ENCODE results near the gene PRDM7. TPM values are rescaled to one million over a fixed set of nuclear protein-coding genes. Genes with fewer than 3 reads are reported as not detected.

The PRDM7 gene
- total and polyA plus RNA-seq, 9 of the 15 experiments (the other 6 are each of a cell fraction or from before 2014, with no cell fraction given): not detected

GRCh38 chr16:90077240-90077756, at the start of gene PRDM7 (continued):
- TF ChIP-seq CHD2 (IDR thresholded peaks at IDR 0.05; ENCODE audit: low read depth, low read length) (peak; percentile 82), LCOR (CRISPR knock-in tag; IDR thresholded peaks at IDR 0.05) (peak; percentile 54), ZNF780A (CRISPR knock-in tag; IDR thresholded peaks at IDR 0.05) (no peak), ESRRA (IDR thresholded peaks at IDR 0.05; ENCODE audit: borderline replicate concordance, low read depth) (peak; percentile 20; the same call in 1 of the 2 replicates), RB1 (IDR thresholded peaks at IDR 0.05; ENCODE audit: low read depth) (peak; percentile 78; the same call in 1 of the 2 replicates), E2F6 (IDR thresholded peaks at IDR 0.05; ENCODE audit: borderline replicate concordance in 1 of 2, extremely low read depth in 1 of 2, insufficient read depth in 1 of 2, insufficient read length in 1 of 2, low read depth in 1 of 2, low read length in 1 of 2, poor library complexity in 1 of 2, severe bottlenecking in 1 of 2) (peak in 1 of 2 experiments; percentile 91), ASH1L (IDR thresholded peaks at IDR 0.05; ENCODE audit: borderline replicate concordance, low read depth, partially characterized antibody) (peak; percentile 89), MAFF (IDR thresholded peaks at IDR 0.05; ENCODE audit: low read length) (no peak), SP2 (IDR thresholded peaks at IDR 0.05; ENCODE audit: extremely low read depth, low read depth, low read length, poor library complexity, severe bottlenecking) (peak; percentile 81), POLR2A (conservative IDR thresholded peaks at IDR 0.05) (peak; percentile 51; the same call in 1 of the 2 replicates), NEUROD1 (IDR thresholded peaks at IDR 0.05; ENCODE audit: borderline replicate concordance, low read depth, low read length, partially characterized antibody) (peak; percentile 84), L3MBTL2 (IDR thresholded peaks at IDR 0.05) (peak; percentile 13; the same call in 1 of the 2 replicates), POLR2H (tag; IDR thresholded peaks at IDR 0.05; ENCODE audit: low read depth) (0 out of 2 replicates have a peak, but pooled peaks have one; percentile 37), PKNOX1 (IDR thresholded peaks at IDR 0.05) (peak; percentile 99), PURB (CRISPR knock-in tag; IDR thresholded peaks at IDR 0.05; ENCODE audit: low read depth) (no peak), TCF3 (CRISPR knock-in tag; IDR thresholded peaks at IDR 0.05) (0 out of 2 replicates have a peak, but pooled peaks have one; percentile 14), BHLHE40 (IDR thresholded peaks at IDR 0.05; ENCODE audit: low read length) (0 out of 2 replicates have a peak, but pooled peaks have one; percentile 4), GABPB1 (CRISPR knock-in tag; IDR thresholded peaks at IDR 0.05) (peak; percentile 59), EP400 (IDR thresholded peaks at IDR 0.05) (peak; percentile 46)
- TF ChIP-seq, protein P1, sequence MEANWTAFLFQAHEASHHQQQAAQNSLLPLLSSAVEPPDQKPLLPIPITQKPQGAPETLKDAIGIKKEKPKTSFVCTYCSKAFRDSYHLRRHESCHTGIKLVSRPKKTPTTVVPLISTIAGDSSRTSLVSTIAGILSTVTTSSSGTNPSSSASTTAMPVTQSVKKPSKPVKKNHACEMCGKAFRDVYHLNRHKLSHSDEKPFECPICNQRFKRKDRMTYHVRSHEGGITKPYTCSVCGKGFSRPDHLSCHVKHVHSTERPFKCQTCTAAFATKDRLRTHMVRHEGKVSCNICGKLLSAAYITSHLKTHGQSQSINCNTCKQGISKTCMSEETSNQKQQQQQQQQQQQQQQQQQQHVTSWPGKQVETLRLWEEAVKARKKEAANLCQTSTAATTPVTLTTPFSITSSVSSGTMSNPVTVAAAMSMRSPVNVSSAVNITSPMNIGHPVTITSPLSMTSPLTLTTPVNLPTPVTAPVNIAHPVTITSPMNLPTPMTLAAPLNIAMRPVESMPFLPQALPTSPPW (CRISPR knock-in tag; IDR thresholded peaks at IDR 0.05): peak; percentile 74

All from K562 (cell line).